ENCODE results near the gene RPGRIP1.

The RPGRIP1 gene

GRCh38 chr14:21308479-21309237, 28.8 kb downstream of the RPGRIP1 start (continued):
- peak; percentile 61 for TF ChIP-seq PRDM10 (tag by site-specific recombination; IDR thresholded peaks at IDR 0.05)
- 0 out of 2 replicates have a peak, but pooled peaks have one; percentile 6 for TF ChIP-seq KLF8 (tag by site-specific recombination; IDR thresholded peaks at IDR 0.05)
- no peak; the same call in 1 of the 2 replicates for TF ChIP-seq ZNF639 (tag by site-specific recombination; IDR thresholded peaks at IDR 0.05)
- no peak for TF ChIP-seq ZBTB44 (tag by site-specific recombination; IDR thresholded peaks at IDR 0.05)
- no peak for TF ChIP-seq OSR2 (tag by site-specific recombination; IDR thresholded peaks at IDR 0.05)
- peak; percentile 53; the same call in 1 of the 2 replicates for TF ChIP-seq SP7 (tag by site-specific recombination; IDR thresholded peaks at IDR 0.05)
- TF ChIP-seq ZNF561 (tag by site-specific recombination; IDR thresholded peaks at IDR 0.05; ENCODE audit: borderline replicate concordance): no peak; the same call in 1 of the 2 replicates
- no peak for TF ChIP-seq ZNF76 (tag by site-specific recombination; IDR thresholded peaks at IDR 0.05; ENCODE audit: borderline replicate concordance, low read depth)
- no peak for TF ChIP-seq ZNF335 (tag by site-specific recombination; conservative IDR thresholded peaks at IDR 0.05)
- no peak for TF ChIP-seq ZNF155 (tag by site-specific recombination; IDR thresholded peaks at IDR 0.05)
- TF ChIP-seq ZNF596 (tag by site-specific recombination; IDR thresholded peaks at IDR 0.05): no peak
- TF ChIP-seq ZFHX2 (tag by site-specific recombination; conservative IDR thresholded peaks at IDR 0.05): no peak
- no peak for TF ChIP-seq ZNF449 (tag by site-specific recombination; IDR thresholded peaks at IDR 0.05)
- TF ChIP-seq PRDM2 (tag by site-specific recombination; IDR thresholded peaks at IDR 0.05; ENCODE audit: borderline replicate concordance): no peak
- TF ChIP-seq ZNF791 (tag by site-specific recombination; IDR thresholded peaks at IDR 0.05): no peak
- 0 out of 2 replicates have a peak, but pooled peaks have one; percentile 23 for TF ChIP-seq ZNF184 (tag by site-specific recombination; IDR thresholded peaks at IDR 0.05)
- no peak for TF ChIP-seq ZFP37 (tag by site-specific recombination; IDR thresholded peaks at IDR 0.05)
- TF ChIP-seq ZNF280D (tag by site-specific recombination; IDR thresholded peaks at IDR 0.05): no peak
- TF ChIP-seq ZFP3 (tag by site-specific recombination; IDR thresholded peaks at IDR 0.05; ENCODE audit: low read depth): no peak
